Hematopoietic multipotent progenitor cell treated with erythropoietin and hydrocortisone succinate and interleukin-3 and kit ligand, for 4 days (in vitro differentiated cells): Measurements from ENCODE around the gene DNM1.
A peak's percentile ranks its signal among the peaks of the same experiment; 100 is the strongest.

Source experiments
- DNase-seq: peaks from one replicate; pipeline ENCODE4 v3.0.0-alpha.2; 2015

DNM1 gene

GRCh38 chr9:128280084-128280622 is 77.0 kb downstream of the DNM1 start:
- DNase-seq = peak; percentile 78

DNA sequence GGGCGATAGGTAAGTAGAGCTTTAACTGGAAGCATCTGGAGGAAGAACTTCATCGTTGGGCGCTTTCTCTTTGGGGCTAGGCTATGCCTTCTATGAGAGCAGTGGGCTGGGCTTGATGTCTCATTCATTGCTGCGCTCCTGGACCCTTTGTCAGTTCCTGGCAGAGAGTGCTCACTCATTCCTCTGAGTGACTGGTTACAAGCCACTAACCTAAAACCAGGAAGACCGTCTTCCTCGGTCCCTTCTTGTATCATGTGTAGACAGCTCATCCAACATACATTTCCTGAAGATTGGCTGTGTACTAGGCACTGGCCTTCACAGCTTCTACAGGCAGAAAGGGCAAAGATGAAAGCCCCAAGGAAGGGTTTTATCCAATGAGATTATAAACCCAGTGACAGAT is 79.3 kb downstream of the DNM1 start:
- DNase-seq = no peak

DNA sequence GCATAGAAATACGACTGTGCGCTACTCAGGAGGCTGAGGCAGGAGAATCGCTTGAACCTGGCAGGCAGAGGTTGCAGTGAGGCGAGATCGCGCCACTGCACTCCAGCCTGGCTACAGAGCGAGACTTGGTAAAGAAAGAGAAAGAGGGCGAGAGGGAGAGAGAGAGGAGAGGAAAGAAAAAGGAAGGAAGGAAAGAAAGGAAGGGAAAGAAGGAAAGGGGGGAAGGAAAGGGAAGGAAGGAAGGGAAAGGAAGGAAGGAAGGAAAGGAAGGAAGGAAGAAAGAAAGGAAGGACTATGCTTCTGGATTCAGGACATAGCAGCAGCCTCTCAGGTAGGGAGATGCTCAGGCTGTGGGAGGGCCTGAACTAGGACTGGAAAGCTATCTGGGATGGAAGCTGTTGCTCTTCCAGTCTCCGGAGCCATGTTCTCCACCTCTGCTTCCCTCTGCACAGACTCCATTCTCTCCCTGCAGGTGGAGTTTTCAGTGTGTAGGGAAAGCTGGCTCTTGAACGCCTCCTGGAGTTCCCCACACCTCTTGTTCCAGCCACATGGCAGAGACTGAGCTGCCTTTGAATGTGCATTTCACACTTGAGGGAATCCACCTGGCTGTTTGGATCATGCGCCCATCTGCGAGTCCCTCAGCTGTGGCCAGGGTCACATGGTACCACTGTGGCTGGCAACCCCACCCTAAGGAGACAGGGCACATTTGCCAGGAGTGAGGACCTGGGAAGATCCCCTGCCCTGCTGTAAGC is 82.0 kb downstream of the DNM1 start:
- DNase-seq = no peak

DNA sequence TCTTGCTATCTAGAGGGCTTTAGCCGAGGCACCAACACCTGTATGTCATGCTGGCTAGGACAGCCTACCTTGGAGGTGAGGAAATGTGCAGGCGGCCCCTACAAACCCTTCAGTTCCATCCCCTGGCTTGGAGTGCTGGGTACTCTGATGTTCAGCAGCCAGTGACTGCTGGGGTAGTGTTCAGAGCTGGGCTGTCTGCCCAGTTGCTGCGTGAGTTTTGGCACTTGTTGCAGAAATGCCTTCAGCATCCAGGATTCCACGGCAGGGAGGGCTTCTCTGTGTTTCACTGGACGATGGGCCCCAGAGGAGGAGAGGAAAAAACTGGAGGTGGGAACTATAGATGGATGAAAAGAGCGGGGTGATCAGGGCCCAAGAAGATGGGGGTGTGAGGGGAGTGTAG is 83.3 kb downstream of the DNM1 start:
- no peak for DNase-seq

- DNase-seq = no peak
These were observed 85.3 kb downstream of the DNM1 start for GRCh38 chr9:128288273-128289004.

DNA sequence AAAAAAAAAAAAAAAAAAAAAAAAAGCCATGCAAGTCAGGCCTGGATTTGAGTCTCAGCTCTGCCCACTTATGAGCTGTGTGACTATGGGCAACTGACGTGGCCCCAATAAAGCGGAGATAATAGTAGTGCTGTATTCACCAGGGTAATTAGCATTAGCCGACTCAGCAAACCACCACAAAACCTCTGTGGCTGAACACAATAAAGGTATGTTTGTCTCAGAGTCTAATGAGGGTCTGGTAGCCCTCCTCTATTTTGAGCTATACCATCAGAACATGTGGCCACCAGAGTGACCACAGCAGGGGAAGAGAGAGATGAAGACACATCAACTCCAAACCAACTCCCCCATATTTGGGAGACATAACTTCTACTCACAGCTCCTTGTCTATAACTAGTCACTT is 88.8 kb downstream of the DNM1 start:
- no peak for DNase-seq

- DNase-seq = no peak
These were observed 89.9 kb downstream of the DNM1 start for GRCh38 chr9:128293091-128293490.

- no peak for DNase-seq
These were observed 91.0 kb downstream of the DNM1 start for GRCh38 chr9:128294142-128294541.

DNA sequence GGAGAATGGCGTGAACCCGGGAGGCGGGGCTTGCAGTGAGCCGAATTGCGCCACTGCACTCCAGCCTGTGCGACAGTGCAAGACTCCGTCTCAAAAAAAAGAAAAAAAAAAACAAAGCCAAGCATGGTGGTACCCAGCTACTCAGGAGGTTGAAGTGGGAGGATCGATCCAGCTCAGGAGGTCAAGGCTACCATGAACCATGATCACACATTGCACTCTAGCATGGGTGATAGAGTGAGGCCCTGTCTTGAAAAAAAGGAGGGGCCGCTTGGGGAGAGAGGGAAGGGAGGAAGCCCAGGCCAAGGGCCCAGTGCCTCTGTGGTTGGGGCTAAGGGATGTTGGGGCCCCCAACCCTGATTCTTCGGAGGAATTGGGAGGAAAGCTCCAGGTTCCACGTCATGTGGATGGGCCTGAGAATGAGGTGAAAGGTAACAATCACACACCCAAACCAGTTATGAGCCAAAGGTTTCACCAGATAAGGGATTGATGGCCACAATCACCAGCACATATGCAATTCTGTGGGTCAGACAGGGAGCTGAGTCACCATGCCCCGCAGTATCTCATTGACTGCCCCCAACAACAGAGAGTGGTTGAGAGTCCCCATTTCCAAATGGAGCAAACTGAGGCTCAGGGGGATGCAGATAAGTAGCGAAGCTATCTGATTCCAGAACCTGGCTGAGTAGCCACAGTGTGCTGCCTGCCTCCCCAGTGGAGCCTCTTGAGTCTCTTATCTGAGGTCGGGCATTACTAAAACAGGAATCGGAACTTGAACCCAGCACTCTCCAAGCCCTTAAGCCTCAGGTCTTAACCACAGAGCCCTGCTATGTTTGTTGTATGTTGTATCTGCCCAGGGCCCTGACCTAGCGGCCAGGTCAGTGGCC is 93.4 kb downstream of the DNM1 start:
- peak; percentile 75 for DNase-seq

- DNase-seq = no peak
These were observed 94.1 kb downstream of the DNM1 start for GRCh38 chr9:128297221-128297773.

DNA sequence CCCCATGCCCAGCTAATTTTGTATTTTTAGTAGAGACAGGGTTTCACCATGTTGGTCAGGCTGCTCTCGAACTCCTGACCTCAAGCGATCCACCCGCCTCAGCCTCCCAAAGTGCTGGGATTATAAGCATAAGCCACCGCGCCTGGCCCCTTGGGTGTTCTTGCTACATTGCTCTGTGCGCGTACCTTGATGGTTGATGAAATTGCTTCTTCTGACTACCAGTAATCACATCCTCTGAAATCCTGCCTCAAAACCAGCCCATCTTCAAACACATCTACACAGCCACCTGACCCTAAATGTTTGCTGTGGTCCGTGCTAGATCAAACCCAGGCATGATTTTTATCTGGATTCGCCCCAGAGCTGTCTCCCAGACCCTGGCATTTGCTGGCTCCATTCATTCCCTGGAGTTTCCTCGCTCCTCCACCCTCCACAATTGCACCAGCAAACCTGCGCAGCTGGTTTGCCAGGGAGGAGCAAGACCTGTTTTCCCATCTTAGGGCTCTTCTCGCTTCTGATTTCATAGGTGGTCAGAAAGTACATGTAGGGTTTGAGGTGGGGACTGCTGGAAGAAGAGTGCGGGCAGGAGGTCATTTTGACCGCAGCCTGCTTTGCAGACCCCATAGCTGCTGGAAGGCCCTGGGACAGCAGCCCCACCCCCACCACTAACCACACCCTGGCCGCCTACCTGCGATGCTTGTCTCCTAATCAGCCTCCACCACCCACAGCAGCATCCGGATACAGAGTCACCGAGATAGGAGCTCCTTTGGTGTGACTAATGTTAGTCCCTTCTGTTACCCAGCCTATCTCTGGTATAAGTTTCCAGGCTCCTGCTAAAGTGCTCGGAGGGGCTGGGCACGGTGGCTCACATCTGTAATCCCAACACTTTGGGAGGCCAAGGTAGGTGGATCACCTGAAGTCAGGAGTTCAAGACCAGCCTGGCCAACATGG is 95.6 kb downstream of the DNM1 start:
- no peak for DNase-seq

GRCh38 chr9:128304136-128304970 is 101.2 kb downstream of the DNM1 start:
- DNase-seq = no peak
